ENCODE measurements around the gene FCGR2B.
"Not testable (repeated sequence)": the region's sequence is repeated elsewhere in the genome, so short reads cannot be mapped to it uniquely, and the experiment has no call there.

FCGR2B gene

GRCh38 chr1:161706482-161707347 is 43.8 kb downstream of the FCGR2B start, which contains the start of gene FCRLA:
Gene FCRLA, plus strand, starts transcription at chr1:161707229. Its CDS starts 36 bp downstream, at chr1:161707265.
- DNase-seq: no peak

DNA sequence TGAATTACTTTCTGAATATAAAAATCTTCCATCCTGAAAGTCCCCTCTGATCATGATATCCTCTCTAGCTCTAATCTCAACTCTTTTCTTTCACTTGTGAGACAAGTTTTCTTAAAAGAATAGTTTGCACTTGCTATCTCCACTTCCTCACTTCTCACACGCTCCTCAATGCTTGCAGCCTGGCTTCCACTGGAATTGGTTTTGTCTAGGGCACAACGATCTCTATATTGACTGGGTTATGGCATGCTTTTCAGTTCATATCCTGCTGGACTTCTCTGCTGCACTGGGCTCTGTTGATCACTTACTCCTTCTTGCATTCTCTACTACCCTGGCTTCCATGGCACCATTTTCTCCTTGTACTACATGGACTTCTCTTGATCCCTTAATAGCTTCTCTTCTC is 44.6 kb downstream of the FCGR2B start:
- DNase-seq: no peak

DNA sequence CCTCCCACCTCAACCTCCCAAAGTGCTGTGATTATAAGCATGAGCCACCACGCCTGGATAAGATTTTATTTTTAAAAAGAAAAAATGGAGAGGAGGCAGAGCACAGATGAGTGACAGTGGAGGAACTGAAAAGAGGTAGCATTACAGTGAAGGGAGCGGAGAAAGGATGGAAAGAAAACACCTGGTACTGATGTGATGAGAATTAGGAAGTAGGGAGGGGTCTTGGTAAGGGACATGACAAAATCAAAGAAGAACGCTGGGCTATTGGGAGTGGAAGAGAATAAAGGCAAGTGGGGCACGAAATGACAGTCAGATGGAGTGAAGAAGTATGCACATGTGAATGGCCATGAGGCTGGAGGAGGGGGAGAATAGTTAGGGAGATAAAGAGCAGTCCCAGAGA is 46.4 kb downstream of the FCGR2B start:
- no peak for DNase-seq

- no peak for DNase-seq
Measured at GRCh38 chr1:161710560-161710959, 47.6 kb downstream of the FCGR2B start.

- no peak for DNase-seq
Measured at GRCh38 chr1:161718559-161719324, 55.8 kb downstream of the FCGR2B start.

DNA sequence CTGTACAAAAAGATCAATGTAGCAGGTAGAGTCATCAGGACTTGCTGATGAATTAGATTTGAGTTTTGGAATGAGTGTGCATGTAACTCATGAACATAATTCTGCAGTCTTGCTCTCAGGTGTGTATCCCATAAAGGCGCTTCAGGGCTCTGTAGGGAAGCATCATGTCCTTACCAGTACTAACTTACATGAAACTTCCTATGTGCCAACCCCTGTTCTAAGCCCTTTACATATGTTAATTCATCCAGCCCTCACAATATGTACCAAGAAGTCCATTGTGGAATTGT is 56.3 kb downstream of the FCGR2B start:
- DNase-seq: no peak

DNA sequence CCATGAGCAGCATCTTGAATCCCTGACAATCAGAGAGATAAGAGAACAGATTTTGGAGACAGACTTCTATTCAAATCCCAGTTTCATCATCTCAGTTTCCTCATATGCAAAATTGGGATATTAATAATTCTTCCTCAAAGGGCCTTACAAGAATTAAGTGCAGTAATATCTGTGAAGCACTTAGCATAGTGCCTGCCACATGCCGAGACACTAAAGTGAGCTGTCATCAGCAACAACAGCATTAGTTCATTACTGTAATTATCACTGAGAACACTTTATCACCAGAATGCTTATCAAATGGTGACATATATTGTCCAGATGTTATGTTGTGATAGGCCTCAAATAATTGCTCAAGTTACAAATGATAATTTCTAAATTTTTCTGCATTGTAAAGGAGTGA is 57.5 kb downstream of the FCGR2B start:
- DNase-seq: no peak

DNA sequence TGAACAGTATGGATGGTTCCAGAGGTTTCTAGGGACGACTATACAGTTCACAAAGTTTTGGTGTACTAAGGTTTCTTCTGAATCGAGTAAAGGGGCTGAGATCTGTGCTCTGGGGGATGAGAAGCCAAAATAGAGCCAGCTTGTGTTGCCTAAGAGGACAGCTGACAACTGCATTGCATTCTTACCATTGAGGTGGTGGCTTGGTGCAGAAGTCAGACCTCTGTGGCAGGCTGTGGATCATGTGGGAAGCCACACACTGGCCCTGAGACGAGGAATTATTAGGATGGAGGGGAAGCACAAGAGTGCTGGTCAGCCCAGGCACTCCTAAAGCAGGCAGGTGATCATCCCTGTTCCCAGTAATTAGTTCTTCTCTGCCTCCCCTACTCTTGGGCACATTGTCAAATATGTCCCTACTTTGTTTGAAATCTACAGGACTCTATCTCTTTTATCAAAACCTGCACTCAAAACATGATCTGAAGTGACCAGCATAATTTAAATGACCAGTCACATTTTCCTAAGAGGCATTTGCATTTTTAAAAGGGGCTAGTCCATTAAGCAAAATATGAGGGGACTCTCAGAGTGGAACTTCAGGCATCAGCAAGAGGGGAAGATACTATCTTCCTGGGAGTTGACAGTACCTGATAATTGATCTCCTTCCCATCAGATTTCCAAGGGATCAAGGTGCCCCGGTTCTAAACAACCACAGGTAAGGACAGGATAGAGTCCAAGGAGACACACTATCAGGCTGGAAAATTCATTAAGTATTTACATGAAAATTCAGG is 58.2 kb downstream of the FCGR2B start, which contains the start of gene FCRLB:
Gene FCRLB, plus strand, starts transcription at position 589 of the 782 bp plus-strand sequence. CDS start 1,129 bp downstream, outside the sequence.
- DNase-seq: no peak

DNA sequence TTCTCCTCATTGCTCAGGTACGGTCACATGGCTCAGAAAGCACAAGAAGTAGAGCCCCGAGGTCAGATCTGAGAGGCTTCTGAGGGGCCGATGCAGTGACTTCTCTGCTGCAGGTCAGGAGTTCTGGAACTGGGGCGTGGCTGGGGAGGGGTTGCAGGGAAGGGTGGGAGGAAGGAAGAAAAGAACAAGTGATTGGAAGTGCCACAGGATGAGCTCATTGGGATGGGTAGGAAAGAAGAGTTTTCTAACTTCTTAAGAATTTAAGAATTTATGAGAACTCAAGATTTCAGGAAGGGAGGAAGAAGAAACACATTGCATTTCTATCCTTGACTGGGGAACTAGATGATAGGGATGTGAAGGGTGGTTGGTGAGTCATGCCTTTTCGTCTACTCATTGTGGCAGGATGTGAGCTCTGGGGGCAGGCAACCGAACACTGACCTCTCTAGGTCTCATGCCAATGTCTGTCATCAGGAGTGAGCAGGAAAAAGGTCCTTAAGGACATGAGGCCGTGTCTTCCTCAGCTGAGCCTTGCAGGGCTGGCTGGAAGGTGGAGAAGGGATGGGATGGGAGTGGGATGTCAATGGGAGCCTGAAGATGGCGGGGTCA is 58.9 kb downstream of the FCGR2B start:
- no peak for DNase-seq

GRCh38 chr1:161722406-161722805 is 59.5 kb downstream of the FCGR2B start:
- DNase-seq: no peak

GRCh38 chr1:161723459-161724141 is 60.7 kb downstream of the FCGR2B start:
- DNase-seq: no peak

DNA sequence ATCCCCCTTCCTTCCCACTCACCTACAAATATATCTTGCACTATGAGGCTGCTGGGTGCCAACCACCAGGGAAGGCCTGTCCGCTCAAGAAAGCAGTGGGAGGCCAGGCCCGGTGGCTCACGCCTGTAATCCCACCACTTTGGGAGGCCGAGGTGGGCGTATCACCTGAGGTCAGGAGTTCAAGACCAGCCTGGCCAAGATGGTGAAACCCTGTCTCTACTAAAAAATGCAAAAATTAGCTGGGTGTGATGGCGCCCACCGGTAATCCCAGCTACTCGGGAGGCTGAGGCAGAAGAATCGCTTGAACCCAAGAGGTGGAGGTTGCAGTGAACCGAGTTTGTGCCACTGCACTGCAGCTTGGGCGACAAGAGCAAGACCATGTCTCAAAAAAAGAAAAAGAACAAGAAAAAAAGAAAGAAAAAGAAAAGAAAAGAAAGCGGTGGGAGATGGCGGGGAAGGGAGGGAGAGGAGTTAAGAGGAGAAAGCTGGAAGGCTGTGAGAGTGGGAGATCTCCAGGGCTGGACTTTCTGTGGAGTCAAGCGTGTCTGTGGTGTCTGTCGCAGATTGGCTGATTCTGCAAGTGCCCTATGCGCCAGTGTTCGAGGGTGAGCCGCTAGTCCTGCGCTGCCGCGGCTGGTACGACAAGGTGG is 62.4 kb downstream of the FCGR2B start:
- DNase-seq: not testable (repeated sequence)

- peak; percentile 38 to 45 for DNase-seq
Measured at GRCh38 chr1:161725908-161726472, 63.0 kb downstream of the FCGR2B start.

DNA sequence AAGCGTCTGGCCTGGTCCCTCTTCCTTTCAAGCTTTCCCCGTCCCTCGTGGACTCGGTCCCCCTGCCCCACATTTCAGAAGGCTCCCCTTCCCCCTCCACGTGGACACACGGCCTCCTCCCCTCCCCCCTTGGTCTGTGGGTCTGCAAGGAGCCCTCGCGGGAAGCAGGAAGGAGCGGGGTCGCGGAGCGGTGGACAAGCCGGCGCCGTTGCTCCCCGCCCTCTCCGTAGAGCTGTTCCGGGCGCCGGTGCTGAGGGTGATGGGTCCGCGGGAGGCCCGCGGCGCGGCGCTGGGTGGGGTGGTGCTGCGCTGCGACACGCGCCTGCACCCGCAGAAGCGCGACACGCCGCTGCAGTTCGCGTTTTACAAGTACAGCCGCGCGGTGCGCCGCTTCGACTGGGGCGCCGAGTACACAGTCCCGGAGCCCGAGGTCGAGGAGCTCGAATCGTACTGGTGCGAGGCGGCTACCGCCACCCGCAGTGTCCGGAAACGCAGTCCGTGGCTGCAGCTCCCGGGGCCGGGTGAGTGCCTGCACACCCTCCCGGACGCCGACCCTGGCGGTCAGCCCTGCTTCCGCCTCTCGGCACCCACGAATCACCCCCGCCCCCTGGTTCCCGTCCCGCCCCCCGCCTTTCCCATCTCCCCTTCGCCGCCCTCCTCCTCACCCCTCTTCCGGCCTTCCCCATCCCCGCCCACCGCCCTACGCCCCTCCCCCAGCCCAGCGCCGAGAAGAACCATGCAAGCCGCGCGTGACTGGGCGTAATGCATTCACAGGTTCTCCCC is 63.7 kb downstream of the FCGR2B start:
- DNase-seq: peak; percentile 62 to 64

GRCh38 chr1:161727256-161727924 is 64.4 kb downstream of the FCGR2B start:
- DNase-seq: peak in 1 of 2 experiments; percentile 32
